ENCODE measurements around the gene MLXIP. TPM values are rescaled to one million over a fixed set of nuclear protein-coding genes. Genes with fewer than 3 reads are reported as not detected.

MLXIP gene
- total RNA-seq, 2 donors from 2014 or later = 19.7 to 28.9 TPM

DNA sequence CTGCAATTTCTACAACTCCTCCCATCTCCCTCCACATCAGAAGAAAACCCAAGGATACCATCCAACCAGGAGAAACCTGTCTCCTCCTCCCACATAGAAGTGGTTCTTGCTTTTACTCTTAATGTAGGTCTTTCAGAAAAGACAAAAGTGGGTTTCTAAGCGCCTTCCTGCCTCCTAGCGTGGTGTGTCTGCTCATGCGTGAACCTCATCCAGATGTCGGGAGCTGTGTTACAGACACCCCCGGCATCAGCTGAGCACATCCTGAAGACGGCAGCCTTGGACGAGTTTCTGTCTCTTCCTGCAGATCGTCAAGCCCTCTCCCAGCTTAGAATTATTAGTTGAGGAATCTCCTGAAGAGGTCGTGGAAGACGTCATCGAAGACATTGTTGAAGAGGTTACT, 113.9 kb downstream of the MLXIP start:
- Mint-ChIP-seq H3K27ac (no peak overlapping the region), H3K4me3 (no peak overlapping the region), H3K4me1 (no peaks in the 10 kb centered on the region), H3K27me3 (peaks cover 5% of the 10 kb centered on the region), H3K9me3 (peaks cover 3% of the 10 kb centered on the region), H3K36me3 (ENCODE audit: low read depth) (peaks cover 3% of the 10 kb centered on the region)
- no peak for ATAC-seq (replicated peaks)

- peaks cover 3% of the 10 kb centered on the region for H3K9me3 Mint-ChIP-seq
- no peak for ATAC-seq (replicated peaks)
- peaks cover 12% of the 10 kb centered on the region for H3K27me3 Mint-ChIP-seq
- peaks cover 5% of the 10 kb centered on the region for H3K36me3 Mint-ChIP-seq (ENCODE audit: low read depth)
- H3K4me3 Mint-ChIP-seq = no peak overlapping the region
- no peaks in the 10 kb centered on the region for H3K4me1 Mint-ChIP-seq
- H3K27ac Mint-ChIP-seq = no peak overlapping the region
Observed at GRCh38 chr12:122194804-122195203, 116.2 kb downstream of the MLXIP start.

DNA sequence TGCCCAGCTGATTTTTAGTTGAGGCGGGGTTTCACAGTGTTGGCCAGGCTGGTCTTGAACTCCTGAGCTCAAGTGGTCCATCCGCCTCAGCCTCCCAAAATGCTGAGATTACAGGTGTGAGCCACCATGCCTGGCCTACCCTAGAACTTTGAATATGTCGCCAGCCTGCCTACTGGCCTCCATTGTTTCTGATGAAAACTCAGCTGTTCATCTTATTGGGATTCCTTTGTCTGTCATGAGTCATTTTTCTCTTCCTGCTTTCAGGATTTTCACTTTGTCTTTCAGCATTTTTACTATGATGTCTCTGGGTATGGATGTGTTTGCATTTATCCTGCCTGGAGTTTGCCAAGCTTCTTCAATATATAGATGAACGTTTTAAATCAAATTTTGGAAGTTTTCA, 116.8 kb downstream of the MLXIP start:
- no peak overlapping the region for H3K4me3 Mint-ChIP-seq
- ATAC-seq (replicated peaks) = no peak
- peaks cover 5% of the 10 kb centered on the region for H3K36me3 Mint-ChIP-seq (ENCODE audit: low read depth)
- H3K9me3 Mint-ChIP-seq = peaks cover 3% of the 10 kb centered on the region
- H3K27ac Mint-ChIP-seq = no peak overlapping the region
- H3K4me1 Mint-ChIP-seq = no peaks in the 10 kb centered on the region
- H3K27me3 Mint-ChIP-seq = peaks cover 12% of the 10 kb centered on the region

Other genes with a start within 250 kb of the MLXIP start
- not detected for gene HPD, start 219.9 kb upstream of the MLXIP start, total RNA-seq
- 10 to 100 TPM; 39.8 to 75.1 TPM for gene PSMD9, start 190.0 kb upstream of the MLXIP start, total RNA-seq
- gene CFAP251, start 160.2 kb upstream of the MLXIP start, total RNA-seq = 10 to 100 TPM in 1 of 2 donors, 1 to 10 TPM in 1; 1.8 to 12.6 TPM
- 1 to 10 TPM in 1 of 2 donors, under 1 TPM in 1; 0.82 to 1.1 TPM for gene BCL7A, start 56.9 kb upstream of the MLXIP start, total RNA-seq
- not detected for gene IL31, start 95.5 kb downstream of the MLXIP start, total RNA-seq
- gene LRRC43, start 104.4 kb downstream of the MLXIP start, total RNA-seq = not detected
- 1 to 10 TPM in 1 of 2 donors, under 1 TPM in 1; 0.48 to 5.3 TPM for gene B3GNT4, start 125.0 kb downstream of the MLXIP start, total RNA-seq
- 10 to 100 TPM; 44.0 to 50.5 TPM for gene DIABLO, start 147.3 kb downstream of the MLXIP start, total RNA-seq
- 10 to 100 TPM; 21.3 to 37.1 TPM for gene VPS33A, start 187.7 kb downstream of the MLXIP start, total RNA-seq

Measured in activated T-helper 17 cell treated with anti-CD3 and anti-CD28 coated beads, Interleukin-2, amount 50 U/mL, for 72 hours (primary cell).